ENCODE measurements around the gene CPED1.

Gene CPED1

GRCh38 chr7:121020249-121020988 is 31.9 kb downstream of the CPED1 start:
- TF ChIP-seq CTCF (IDR thresholded peaks at IDR 0.05; ENCODE audit: low read depth, low read length), result no peak

GRCh38 chr7:121020989-121021969 is 32.8 kb downstream of the CPED1 start:
- no peak for TF ChIP-seq CTCF (IDR thresholded peaks at IDR 0.05; ENCODE audit: low read depth, low read length)
- no peak overlapping the region for H3K4me3 ChIP-seq (ENCODE audit: low read depth, low read length)

More at GRCh38 chr7:121020249-121020988, 31.9 kb downstream of the CPED1 start:
- no peak overlapping the region for H3K4me3 ChIP-seq (ENCODE audit: low read depth, low read length)

- H3K4me3 ChIP-seq (ENCODE audit: low read depth, low read length), result no peak overlapping the region
- TF ChIP-seq CTCF (IDR thresholded peaks at IDR 0.05; ENCODE audit: low read depth, low read length), result no peak
Observed at GRCh38 chr7:121023194-121023593, 34.7 kb downstream of the CPED1 start.

GRCh38 chr7:121023683-121024511 is 35.4 kb downstream of the CPED1 start:
- H3K4me3 ChIP-seq (ENCODE audit: low read depth, low read length), result peak overlapping the region; percentile 13; the same call in 1 of the 2 replicates
- no peak for TF ChIP-seq CTCF (IDR thresholded peaks at IDR 0.05; ENCODE audit: low read depth, low read length)

GRCh38 chr7:121024611-121025010 is 36.1 kb downstream of the CPED1 start:
- H3K4me3 ChIP-seq (ENCODE audit: low read depth, low read length), result no peak overlapping the region
- no peak for TF ChIP-seq CTCF (IDR thresholded peaks at IDR 0.05; ENCODE audit: low read depth, low read length)

- TF ChIP-seq CTCF (IDR thresholded peaks at IDR 0.05; ENCODE audit: low read depth, low read length), result no peak
- H3K4me3 ChIP-seq (ENCODE audit: low read depth, low read length), result no peak overlapping the region
Observed at GRCh38 chr7:121026159-121026558, 37.6 kb downstream of the CPED1 start.

Measured in WI38 (cell line).